Measurements from ENCODE around the gene ITPKB.

ITPKB gene

DNA sequence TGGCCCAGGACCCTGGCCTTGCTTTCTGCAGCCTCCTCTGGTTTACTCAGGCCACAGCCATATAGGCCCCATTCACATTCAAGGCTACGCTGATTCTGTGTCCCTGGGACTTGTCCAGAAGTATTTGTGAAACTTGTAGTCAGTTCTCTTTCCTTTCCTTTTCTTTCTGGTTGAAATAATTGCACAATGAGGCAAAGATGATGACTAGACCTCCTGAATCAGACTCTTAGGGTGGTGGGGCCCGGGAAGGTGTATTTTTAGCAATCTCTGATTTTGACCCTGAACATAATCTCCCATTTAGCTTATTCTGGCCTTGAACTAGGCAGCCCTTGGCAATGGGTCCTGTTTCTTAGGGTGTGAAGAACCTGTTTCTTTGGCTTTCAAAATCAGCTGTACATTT is 150.6 kb downstream of the ITPKB start:
- DNase-seq (ENCODE audit: low read depth) = peak; percentile 63
- no peak overlapping the region for H3K4me3 ChIP-seq (replicated peaks; ENCODE audit: low read depth, low read length)
- TF ChIP-seq, protein P1, sequence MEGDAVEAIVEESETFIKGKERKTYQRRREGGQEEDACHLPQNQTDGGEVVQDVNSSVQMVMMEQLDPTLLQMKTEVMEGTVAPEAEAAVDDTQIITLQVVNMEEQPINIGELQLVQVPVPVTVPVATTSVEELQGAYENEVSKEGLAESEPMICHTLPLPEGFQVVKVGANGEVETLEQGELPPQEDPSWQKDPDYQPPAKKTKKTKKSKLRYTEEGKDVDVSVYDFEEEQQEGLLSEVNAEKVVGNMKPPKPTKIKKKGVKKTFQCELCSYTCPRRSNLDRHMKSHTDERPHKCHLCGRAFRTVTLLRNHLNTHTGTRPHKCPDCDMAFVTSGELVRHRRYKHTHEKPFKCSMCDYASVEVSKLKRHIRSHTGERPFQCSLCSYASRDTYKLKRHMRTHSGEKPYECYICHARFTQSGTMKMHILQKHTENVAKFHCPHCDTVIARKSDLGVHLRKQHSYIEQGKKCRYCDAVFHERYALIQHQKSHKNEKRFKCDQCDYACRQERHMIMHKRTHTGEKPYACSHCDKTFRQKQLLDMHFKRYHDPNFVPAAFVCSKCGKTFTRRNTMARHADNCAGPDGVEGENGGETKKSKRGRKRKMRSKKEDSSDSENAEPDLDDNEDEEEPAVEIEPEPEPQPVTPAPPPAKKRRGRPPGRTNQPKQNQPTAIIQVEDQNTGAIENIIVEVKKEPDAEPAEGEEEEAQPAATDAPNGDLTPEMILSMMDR (IDR thresholded peaks at IDR 0.05; ENCODE audit: low read length, missing control alignments) = no peak

DNA sequence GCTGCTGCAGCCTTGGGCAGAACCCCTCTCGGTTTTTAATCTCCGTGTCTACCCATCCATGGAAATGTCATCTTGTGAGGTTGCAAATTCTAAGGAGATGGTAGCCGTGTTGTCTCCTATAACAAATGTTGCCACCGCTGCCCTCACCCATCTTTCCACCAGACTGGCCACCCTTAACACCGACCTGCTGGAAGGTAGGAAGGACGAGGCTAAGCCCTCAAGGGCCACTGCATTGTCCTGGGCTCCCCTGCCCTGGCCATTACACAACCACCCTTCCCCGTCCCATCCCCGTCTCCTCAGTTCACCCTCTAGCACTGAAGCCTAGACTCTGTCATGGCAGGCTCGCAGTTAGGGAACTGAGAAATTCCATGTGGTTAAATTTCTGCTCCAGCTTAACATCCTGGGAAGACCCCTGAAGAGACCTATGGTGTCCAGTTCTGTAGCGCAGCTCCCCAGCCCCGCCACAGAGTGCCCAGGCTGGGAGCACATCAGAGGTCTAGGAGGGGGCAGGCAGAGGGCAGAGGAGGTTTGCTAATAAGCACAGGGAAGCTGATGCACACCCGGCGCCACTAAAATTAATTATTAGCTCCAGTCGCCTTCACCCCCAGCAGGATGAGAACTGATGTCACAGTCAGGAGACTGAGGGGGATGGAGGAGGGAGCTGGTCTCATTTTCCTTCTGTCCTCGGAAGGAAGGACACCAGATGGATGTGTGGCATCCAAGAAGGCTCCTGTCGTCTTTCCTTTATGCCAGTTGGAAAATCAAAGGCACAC is 152.2 kb downstream of the ITPKB start:
- no peak overlapping the region for H3K4me3 ChIP-seq (replicated peaks; ENCODE audit: low read depth, low read length)
- DNase-seq (ENCODE audit: low read depth) = no peak
- TF ChIP-seq, protein P1 (IDR thresholded peaks at IDR 0.05; ENCODE audit: low read length, missing control alignments) = no peak

DNA sequence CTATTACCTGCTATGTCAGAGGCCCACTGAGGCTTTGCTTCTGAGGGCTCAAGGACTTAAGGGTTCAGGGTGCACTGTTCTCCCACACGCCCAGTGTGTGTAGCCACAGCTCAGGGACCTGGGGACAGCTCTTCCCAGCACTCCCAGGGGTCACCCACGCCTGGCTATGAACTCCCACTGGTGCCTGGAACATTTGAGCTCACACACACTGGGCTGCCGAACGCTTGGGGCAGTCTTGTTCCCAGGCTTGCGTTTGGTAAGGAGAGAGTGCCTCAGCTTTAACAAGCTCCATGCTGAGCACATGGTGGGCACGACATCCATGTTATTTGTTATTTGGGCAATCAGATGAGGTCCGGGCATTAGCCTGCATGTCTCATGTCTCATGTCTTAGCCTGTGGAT is 153.0 kb downstream of the ITPKB start:
- DNase-seq (ENCODE audit: low read depth) = no peak
- TF ChIP-seq, protein P1 (IDR thresholded peaks at IDR 0.05; ENCODE audit: low read length, missing control alignments) = no peak
- H3K4me3 ChIP-seq (replicated peaks; ENCODE audit: low read depth, low read length) = no peak overlapping the region

DNA sequence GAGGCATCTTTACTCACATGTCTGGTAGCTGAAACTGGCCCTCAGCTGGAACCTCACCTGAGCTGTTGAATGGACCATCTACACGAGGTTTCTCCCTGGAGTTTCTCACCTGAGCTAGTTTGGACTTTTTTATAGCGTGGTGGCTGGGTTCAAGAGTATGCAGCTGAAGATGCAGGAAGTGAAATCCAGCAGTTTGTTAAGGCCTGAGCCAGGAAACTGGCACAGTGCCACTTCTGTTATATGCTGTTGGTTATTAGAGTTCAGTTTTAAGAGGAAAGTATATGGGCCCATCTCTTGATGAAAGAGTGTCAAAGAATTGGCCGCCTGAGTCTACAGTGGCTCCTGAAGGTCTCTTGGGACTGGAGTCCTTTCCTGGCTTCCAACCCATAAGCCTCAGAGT is 154.9 kb downstream of the ITPKB start:
- TF ChIP-seq, protein P1 (IDR thresholded peaks at IDR 0.05; ENCODE audit: low read length, missing control alignments) = no peak
- DNase-seq (ENCODE audit: low read depth) = no peak
- H3K4me3 ChIP-seq (replicated peaks; ENCODE audit: low read depth, low read length) = no peak overlapping the region

DNA sequence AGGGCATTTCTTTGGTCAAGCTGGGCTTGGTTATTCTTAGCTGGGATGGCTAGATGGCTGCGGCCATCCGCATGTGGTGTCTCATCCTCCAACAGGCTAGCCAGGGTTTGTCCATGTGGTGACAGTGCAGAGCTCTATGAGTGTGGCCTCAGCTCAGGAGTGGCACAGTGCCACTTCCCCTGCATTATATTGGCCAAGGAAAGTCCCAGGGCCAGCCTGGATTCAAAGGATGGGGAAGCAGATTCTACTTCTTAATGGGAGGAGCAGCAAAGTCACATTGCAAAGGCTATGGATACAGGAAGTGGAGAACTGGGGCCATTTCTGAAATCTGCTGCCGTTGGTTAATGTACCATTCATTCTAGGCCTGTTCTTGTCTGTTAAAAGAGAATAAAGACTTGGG is 156.1 kb downstream of the ITPKB start:
- TF ChIP-seq, protein P1 (IDR thresholded peaks at IDR 0.05; ENCODE audit: low read length, missing control alignments) = no peak
- no peak for DNase-seq (ENCODE audit: low read depth)
- H3K4me3 ChIP-seq (replicated peaks; ENCODE audit: low read depth, low read length) = no peak overlapping the region
